ENCODE measurements around the gene MARK2.

DNA sequence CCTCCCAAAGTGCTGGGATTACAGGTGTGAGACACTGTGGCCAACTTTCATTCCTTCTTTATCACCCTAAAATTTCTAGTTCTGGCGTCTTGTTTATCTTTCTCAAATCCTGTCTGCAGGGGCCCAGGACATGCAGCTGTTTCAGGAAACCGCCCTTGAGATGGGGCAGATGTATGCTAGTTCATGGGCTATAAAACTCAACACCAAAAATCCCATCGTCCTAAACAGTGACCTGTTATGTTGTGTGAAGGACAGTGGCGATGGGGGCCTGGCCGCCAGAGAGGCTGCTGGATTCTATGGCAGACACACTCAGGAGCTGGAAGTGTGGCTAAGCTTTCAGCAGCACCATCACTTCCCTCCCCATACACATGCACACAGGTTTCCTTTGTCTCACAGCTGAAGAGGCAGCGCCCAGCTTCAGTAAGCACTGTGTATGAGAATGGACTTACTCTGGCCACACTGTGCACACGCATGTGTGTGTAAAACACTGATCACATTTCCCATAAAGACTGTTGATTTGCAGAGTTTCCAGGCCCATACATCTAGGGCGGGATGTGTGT is 36.7 kb downstream of the MARK2 start:
- TF ChIP-seq POLR2A (IDR thresholded peaks at IDR 0.05; ENCODE audit: control extremely low read depth in 1 of 2, low read depth in 2 of 2, low read length in 2 of 2) (no peak), RFX5 (IDR thresholded peaks at IDR 0.05; ENCODE audit: borderline replicate concordance, low read depth, low read length) (no peak), NRF1 (IDR thresholded peaks at IDR 0.05; ENCODE audit: low read depth, low read length) (no peak), POLR2AphosphoS5 (IDR thresholded peaks at IDR 0.05; ENCODE audit: low read depth, low read length) (no peak), CEBPB (IDR thresholded peaks at IDR 0.05; ENCODE audit: low read depth, low read length) (no peak), TEAD4 (IDR thresholded peaks at IDR 0.05; ENCODE audit: low read depth, low read length) (no peak)
- TF ChIP-seq, protein P1, sequence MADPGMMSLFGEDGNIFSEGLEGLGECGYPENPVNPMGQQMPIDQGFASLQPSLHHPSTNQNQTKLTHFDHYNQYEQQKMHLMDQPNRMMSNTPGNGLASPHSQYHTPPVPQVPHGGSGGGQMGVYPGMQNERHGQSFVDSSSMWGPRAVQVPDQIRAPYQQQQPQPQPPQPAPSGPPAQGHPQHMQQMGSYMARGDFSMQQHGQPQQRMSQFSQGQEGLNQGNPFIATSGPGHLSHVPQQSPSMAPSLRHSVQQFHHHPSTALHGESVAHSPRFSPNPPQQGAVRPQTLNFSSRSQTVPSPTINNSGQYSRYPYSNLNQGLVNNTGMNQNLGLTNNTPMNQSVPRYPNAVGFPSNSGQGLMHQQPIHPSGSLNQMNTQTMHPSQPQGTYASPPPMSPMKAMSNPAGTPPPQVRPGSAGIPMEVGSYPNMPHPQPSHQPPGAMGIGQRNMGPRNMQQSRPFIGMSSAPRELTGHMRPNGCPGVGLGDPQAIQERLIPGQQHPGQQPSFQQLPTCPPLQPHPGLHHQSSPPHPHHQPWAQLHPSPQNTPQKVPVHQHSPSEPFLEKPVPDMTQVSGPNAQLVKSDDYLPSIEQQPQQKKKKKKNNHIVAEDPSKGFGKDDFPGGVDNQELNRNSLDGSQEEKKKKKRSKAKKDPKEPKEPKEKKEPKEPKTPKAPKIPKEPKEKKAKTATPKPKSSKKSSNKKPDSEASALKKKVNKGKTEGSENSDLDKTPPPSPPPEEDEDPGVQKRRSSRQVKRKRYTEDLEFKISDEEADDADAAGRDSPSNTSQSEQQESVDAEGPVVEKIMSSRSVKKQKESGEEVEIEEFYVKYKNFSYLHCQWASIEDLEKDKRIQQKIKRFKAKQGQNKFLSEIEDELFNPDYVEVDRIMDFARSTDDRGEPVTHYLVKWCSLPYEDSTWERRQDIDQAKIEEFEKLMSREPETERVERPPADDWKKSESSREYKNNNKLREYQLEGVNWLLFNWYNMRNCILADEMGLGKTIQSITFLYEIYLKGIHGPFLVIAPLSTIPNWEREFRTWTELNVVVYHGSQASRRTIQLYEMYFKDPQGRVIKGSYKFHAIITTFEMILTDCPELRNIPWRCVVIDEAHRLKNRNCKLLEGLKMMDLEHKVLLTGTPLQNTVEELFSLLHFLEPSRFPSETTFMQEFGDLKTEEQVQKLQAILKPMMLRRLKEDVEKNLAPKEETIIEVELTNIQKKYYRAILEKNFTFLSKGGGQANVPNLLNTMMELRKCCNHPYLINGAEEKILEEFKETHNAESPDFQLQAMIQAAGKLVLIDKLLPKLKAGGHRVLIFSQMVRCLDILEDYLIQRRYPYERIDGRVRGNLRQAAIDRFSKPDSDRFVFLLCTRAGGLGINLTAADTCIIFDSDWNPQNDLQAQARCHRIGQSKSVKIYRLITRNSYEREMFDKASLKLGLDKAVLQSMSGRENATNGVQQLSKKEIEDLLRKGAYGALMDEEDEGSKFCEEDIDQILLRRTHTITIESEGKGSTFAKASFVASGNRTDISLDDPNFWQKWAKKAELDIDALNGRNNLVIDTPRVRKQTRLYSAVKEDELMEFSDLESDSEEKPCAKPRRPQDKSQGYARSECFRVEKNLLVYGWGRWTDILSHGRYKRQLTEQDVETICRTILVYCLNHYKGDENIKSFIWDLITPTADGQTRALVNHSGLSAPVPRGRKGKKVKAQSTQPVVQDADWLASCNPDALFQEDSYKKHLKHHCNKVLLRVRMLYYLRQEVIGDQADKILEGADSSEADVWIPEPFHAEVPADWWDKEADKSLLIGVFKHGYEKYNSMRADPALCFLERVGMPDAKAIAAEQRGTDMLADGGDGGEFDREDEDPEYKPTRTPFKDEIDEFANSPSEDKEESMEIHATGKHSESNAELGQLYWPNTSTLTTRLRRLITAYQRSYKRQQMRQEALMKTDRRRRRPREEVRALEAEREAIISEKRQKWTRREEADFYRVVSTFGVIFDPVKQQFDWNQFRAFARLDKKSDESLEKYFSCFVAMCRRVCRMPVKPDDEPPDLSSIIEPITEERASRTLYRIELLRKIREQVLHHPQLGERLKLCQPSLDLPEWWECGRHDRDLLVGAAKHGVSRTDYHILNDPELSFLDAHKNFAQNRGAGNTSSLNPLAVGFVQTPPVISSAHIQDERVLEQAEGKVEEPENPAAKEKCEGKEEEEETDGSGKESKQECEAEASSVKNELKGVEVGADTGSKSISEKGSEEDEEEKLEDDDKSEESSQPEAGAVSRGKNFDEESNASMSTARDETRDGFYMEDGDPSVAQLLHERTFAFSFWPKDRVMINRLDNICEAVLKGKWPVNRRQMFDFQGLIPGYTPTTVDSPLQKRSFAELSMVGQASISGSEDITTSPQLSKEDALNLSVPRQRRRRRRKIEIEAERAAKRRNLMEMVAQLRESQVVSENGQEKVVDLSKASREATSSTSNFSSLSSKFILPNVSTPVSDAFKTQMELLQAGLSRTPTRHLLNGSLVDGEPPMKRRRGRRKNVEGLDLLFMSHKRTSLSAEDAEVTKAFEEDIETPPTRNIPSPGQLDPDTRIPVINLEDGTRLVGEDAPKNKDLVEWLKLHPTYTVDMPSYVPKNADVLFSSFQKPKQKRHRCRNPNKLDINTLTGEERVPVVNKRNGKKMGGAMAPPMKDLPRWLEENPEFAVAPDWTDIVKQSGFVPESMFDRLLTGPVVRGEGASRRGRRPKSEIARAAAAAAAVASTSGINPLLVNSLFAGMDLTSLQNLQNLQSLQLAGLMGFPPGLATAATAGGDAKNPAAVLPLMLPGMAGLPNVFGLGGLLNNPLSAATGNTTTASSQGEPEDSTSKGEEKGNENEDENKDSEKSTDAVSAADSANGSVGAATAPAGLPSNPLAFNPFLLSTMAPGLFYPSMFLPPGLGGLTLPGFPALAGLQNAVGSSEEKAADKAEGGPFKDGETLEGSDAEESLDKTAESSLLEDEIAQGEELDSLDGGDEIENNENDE (IDR thresholded peaks at IDR 0.05; ENCODE audit: insufficient replicate concordance, low read length), result no peak
- TF ChIP-seq, protein P2, sequence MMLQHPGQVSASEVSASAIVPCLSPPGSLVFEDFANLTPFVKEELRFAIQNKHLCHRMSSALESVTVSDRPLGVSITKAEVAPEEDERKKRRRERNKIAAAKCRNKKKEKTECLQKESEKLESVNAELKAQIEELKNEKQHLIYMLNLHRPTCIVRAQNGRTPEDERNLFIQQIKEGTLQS (IDR thresholded peaks at IDR 0.05; ENCODE audit: insufficient read depth, low read depth, low read length), result no peak
